ENCODE measurements around the gene MAMDC4. TPM values are rescaled to one million over a fixed set of nuclear protein-coding genes. Genes with fewer than 3 reads are reported as not detected.

Gene MAMDC4
- total and polyA plus RNA-seq, 2 of the 13 experiments (the other 11 are each of a cell fraction or from before 2014, with no cell fraction given): 6.0 to 6.8 TPM

- TF ChIP-seq KLF12 (CRISPR knock-in tag; IDR thresholded peaks at IDR 0.05; ENCODE audit: borderline replicate concordance) (peak; percentile 74; the same call in 1 of the 2 replicates), MTERF4 (CRISPR knock-in tag; IDR thresholded peaks at IDR 0.05) (0 out of 2 replicates have a peak, but pooled peaks have one; percentile 46), ZNF432 (CRISPR knock-in tag; IDR thresholded peaks at IDR 0.05; ENCODE audit: borderline replicate concordance) (no peak), TOE1 (CRISPR knock-in tag; IDR thresholded peaks at IDR 0.05) (no peak), ZNF7 (CRISPR knock-in tag; IDR thresholded peaks at IDR 0.05) (no peak), ZZZ3 (CRISPR knock-in tag; IDR thresholded peaks at IDR 0.05; ENCODE audit: borderline replicate concordance) (no peak), MBNL3 (CRISPR knock-in tag; conservative IDR thresholded peaks at IDR 0.05) (no peak), CEBPB (IDR thresholded peaks at IDR 0.05; ENCODE audit: borderline replicate concordance, low read depth, low read length) (peak; percentile 86), RELA (CRISPR knock-in tag; IDR thresholded peaks at IDR 0.05) (peak; percentile 81; the same call in 1 of the 2 replicates), HOXA9 (CRISPR knock-in tag; IDR thresholded peaks at IDR 0.05; ENCODE audit: borderline replicate concordance) (0 out of 2 replicates have a peak, but pooled peaks have one; percentile 50), ZFP90 (CRISPR knock-in tag; IDR thresholded peaks at IDR 0.05; ENCODE audit: borderline replicate concordance) (peak; percentile 70; the same call in 1 of the 2 replicates), ZNF773 (CRISPR knock-in tag; IDR thresholded peaks at IDR 0.05; ENCODE audit: borderline replicate concordance) (peak; percentile 65; the same call in 1 of the 2 replicates), ZBTB33 (CRISPR knock-in tag; IDR thresholded peaks at IDR 0.05) (peak; percentile 36; the same call in 1 of the 2 replicates), ZFP36L2 (CRISPR knock-in tag; IDR thresholded peaks at IDR 0.05) (no peak), EEA1 (CRISPR knock-in tag; IDR thresholded peaks at IDR 0.05; ENCODE audit: borderline replicate concordance) (no peak), EHMT2 (IDR thresholded peaks at IDR 0.05; ENCODE audit: borderline replicate concordance, low read depth, low read length) (no peak), ZFP82 (CRISPR knock-in tag; IDR thresholded peaks at IDR 0.05; ENCODE audit: borderline replicate concordance) (no peak), ZNF232 (CRISPR knock-in tag; IDR thresholded peaks at IDR 0.05; ENCODE audit: borderline replicate concordance) (0 out of 2 replicates have a peak, but pooled peaks have one; percentile 56), MXD1 (CRISPR knock-in tag; IDR thresholded peaks at IDR 0.05) (no peak), HNRNPLL (IDR thresholded peaks at IDR 0.05; ENCODE audit: low read depth, low read length, poor library complexity, severe bottlenecking) (peak; percentile 58), ZBTB21 (CRISPR knock-in tag; IDR thresholded peaks at IDR 0.05) (no peak), ZNF256 (CRISPR knock-in tag; conservative IDR thresholded peaks at IDR 0.05) (no peak), ZFP36 (IDR thresholded peaks at IDR 0.05; ENCODE audit: borderline replicate concordance, low read depth, low read length, partially characterized antibody) (no peak), HNRNPK (IDR thresholded peaks at IDR 0.05; ENCODE audit: low read depth, low read length, poor library complexity, severe bottlenecking) (peak; percentile 47)
These were observed 2.8 kb upstream of the MAMDC4 start, which contains the start of gene PHPT1 (continued) for GRCh38 chr9:136849038-136849959.
